SK-N-MC (cell line): Measurements from ENCODE around the gene PFN3.

Experiments used
- EZH2 ChIP-seq: fragments of 200-600 bp; sonication (generic); IDR thresholded peaks from one replicate; pipeline ENCODE4 v1.6.1; 2017; ENCODE audit warnings: antibody characterized with exemption
- POLR2AphosphoS5 ChIP-seq: IDR thresholded peaks from 2 replicates; pipeline ENCODE4 v1.6.1; 2012; ENCODE audit warnings: mild to moderate bottlenecking, low read depth, low read length, borderline replicate concordance

- TF ChIP-seq EZH2 (no peak), POLR2AphosphoS5 (no peak)
Measured at GRCh38 chr5:177377851-177378776, 22.3 kb downstream of the PFN3 start.
